Muscle layer of duodenum (tissue), 2 donors: Measurements from ENCODE around the gene ASRGL1.
A peak's percentile ranks its signal among the peaks of the same experiment; 100 is the strongest.
"Not testable (repeated sequence)": the region's sequence is repeated elsewhere in the genome, so short reads cannot be mapped to it uniquely, and the experiment has no call there.

Experiments
- H3K27ac ChIP-seq: one replicate; pipeline ENCODE4 v1.7.0; 2013; ENCODE audit warnings: mild to moderate bottlenecking, low read length
- H3K27me3 ChIP-seq: one replicate; pipeline ENCODE4 v1.7.0; 2013; ENCODE audit warnings: low read depth, mild to moderate bottlenecking, control low read depth, low read length
- H3K36me3 ChIP-seq, 2 donors: one replicate each; pipeline ENCODE4 v1.7.0; 2013; ENCODE audit warnings: low read length in 2 of 2, control low read depth in 1 of 2, mild to moderate bottlenecking in 1 of 2; ENCODE audit not compliant: insufficient read depth in 2 of 2, control insufficient read depth in 1 of 2
- H3K4me1 ChIP-seq, 2 donors: one replicate each; pipeline ENCODE4 v1.7.0; 2013; ENCODE audit warnings: low read length in 2 of 2, mild to moderate bottlenecking in 2 of 2, control low read depth in 1 of 2, moderate library complexity in 1 of 2; ENCODE audit not compliant: insufficient read depth in 2 of 2, control insufficient read depth in 1 of 2
- H3K4me3 ChIP-seq, 2 donors: one replicate each; pipeline ENCODE4 v1.7.0; 2013; ENCODE audit warnings: low read length in 2 of 2, low read depth in 1 of 2, mild to moderate bottlenecking in 1 of 2
- H3K9me3 ChIP-seq, 2 donors: one replicate each; pipeline ENCODE4 v1.7.0; 2013; ENCODE audit warnings: low read length in 2 of 2, control low read depth in 1 of 2, mild to moderate bottlenecking in 1 of 2; ENCODE audit not compliant: control insufficient read depth in 1 of 2
- donor health status: healthy.

Gene ASRGL1

DNA sequence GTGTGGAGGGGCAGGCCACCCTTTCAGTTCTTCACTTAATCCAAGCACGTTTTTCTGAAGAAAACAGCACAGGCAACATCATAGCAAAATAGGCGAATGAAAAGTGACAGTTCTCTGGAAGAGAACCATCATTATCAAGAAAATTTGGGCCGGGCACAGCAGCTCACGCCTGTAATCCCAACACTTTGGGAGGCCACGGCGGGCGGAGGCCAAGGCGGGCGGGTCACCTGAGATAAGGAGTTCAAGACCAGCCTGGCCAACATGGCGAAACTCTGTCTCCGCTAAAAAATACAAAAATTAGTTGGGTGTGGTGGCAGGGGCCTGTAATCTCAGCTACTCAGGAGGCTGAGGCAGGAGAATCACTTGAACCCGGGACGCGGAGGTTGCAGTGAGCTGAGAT lies 9.7 kb upstream of the ASRGL1 start:
- not testable (repeated sequence) for H3K27ac ChIP-seq, H3K4me1 ChIP-seq, H3K9me3 ChIP-seq, H3K4me3 ChIP-seq, H3K27me3 ChIP-seq, H3K36me3 ChIP-seq

DNA sequence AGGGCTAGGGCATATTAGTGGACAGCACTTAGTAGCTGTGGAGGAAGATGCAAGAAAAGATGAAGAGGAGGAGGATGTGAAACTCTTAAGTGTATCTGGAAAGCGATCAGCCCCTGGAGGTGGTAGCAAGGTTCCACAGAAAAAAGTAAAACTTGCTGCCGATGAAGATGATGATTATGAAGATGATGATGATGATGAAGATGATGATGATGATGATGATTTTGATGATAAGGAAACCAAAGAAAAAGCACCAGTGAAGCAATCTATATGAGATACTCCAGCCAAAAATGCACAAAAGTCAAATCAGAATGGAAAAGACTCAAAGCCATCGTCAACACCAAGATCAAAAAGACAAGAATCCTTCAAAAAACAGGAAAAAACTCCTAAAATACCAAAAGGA lies 6.0 kb upstream of the ASRGL1 start:
- H3K36me3 ChIP-seq, H3K27ac ChIP-seq, H3K4me3 ChIP-seq, H3K9me3 ChIP-seq, H3K27me3 ChIP-seq, H3K4me1 ChIP-seq: not testable (repeated sequence)

DNA sequence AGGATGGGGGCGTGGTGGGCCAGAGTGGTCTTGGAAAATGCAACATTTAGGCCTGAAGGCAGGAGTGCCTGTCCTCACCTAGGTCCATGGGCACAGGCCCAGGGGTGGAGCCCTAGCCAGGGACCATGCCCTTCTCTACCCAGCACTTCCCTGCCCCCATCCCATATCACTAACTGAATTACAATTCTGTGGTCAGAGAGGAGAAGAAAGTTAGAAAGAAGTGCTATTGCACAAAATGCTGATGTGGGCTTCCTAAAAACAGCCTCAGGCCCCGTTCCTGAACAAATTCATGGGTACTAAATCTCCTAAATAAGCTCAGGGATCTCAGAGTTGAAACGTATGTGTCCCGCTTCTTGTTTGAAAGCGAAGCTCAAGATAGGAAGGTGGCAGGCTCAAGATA lies 3.5 kb upstream of the ASRGL1 start:
- H3K27me3 ChIP-seq, result no peaks in the 10 kb centered on the region
- H3K9me3 ChIP-seq, result no peaks in the 10 kb centered on the region
- H3K36me3 ChIP-seq, result no peaks in the 10 kb centered on the region
- no peaks in the 10 kb centered on the region for H3K4me1 ChIP-seq
- no peak overlapping the region for H3K4me3 ChIP-seq
- no peak overlapping the region for H3K27ac ChIP-seq

DNA sequence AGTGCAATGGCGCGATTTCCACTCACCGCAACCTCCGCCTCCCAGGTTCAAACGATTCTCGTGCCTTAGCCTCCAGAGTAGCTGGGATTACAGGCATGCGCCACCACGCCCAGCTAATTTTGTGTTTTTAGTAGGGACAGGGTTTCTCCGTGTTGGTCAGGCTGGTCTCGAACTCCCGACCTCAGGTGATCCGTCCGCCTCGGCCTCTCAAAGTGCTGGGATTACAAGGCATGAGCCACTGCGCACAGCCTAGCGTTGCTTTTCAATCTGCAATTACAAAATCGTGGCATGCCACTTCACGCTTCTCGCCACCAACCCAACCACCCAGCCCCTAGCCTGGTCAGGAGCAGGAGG lies 322 bp upstream of the ASRGL1 start:
- H3K27ac ChIP-seq, H3K36me3 ChIP-seq, H3K4me1 ChIP-seq, H3K27me3 ChIP-seq, H3K9me3 ChIP-seq: not testable (repeated sequence)
- H3K4me3 ChIP-seq, result peak overlapping the region; percentile 65 to 73

DNA sequence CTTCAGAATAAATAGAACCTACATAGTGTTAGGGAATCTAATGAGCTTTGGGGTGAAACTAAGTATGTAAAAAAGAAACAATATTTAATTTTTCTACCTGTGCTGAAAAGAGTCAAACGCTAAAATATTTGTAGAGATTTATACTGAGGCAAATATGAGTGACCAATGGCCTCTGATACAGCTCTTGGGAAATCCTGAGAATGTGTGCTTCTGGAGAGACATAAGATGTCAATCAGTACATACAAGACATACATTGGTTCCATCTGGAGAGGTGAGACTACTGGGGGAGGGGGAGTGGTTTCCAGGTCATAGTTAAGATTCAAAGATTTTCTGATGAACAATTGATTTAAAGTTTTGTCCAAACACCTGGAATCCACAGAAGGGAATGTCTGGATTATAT lies 970 bp downstream of the ASRGL1 start:
- no peaks in the 10 kb centered on the region for H3K27me3 ChIP-seq
- no peaks in the 10 kb centered on the region for H3K9me3 ChIP-seq
- no peaks in the 10 kb centered on the region for H3K36me3 ChIP-seq
- no peak overlapping the region for H3K27ac ChIP-seq
- H3K4me1 ChIP-seq, result no peaks in the 10 kb centered on the region
- H3K4me3 ChIP-seq, result peak overlapping the region; percentile 65 to 73

DNA sequence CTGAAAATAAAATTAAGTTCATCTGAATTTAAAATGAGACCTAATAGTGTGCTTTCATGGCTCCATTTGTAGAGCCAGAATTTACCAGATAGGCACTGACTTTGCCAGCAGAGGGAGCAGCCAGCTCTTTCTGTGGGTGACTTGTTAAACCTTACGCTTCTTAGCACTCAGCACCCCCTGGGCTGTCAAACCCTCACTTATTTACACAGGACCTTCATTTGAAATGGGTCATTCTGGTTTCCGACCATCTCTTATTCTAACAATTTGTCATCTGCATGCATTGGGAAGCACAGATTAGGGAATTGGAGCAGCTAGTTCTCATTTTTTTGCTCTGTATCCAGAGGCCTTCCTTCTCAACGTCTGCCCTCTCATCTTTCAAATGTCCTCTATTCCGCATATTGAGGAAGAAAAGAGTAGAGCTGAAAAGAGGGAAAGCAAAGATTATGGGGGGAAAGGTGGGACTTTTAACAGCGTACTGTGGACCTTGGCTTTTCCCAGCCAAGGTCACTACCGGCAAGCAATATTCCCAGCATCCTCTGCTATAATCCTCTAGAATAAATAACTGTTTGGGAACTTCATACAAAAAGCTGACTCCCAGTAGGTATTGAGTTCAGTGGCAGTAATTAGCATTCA lies 3.1 kb downstream of the ASRGL1 start:
- no peak overlapping the region for H3K4me3 ChIP-seq
- H3K4me1 ChIP-seq, result no peaks in the 10 kb centered on the region
- no peak overlapping the region for H3K27ac ChIP-seq
- no peaks in the 10 kb centered on the region for H3K36me3 ChIP-seq
- H3K27me3 ChIP-seq, result no peaks in the 10 kb centered on the region
- no peaks in the 10 kb centered on the region for H3K9me3 ChIP-seq

DNA sequence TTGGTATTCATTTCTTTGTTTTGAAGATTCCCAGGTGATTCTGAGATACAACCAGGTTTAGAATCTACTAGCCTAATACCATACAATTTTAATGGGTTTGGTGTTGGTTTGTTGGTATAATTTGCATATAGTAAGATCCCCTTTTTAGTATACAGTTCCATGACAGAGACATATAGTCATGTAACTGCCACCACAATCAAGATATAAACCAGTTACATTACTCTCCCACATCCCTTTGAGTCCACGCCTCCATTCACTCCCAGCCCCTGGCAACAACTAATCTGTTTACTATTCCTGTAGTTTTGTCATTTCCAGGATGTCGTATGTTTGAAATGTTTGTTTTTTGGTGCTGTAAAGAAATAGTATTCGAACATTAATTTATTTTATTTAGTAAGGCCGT lies 4.3 kb downstream of the ASRGL1 start:
- Histone ChIP-seq H3K9me3 (no peaks in the 10 kb centered on the region), H3K4me1 (no peaks in the 10 kb centered on the region), H3K27me3 (no peaks in the 10 kb centered on the region), H3K36me3 (no peaks in the 10 kb centered on the region), H3K27ac (no peak overlapping the region), H3K4me3 (no peak overlapping the region)

DNA sequence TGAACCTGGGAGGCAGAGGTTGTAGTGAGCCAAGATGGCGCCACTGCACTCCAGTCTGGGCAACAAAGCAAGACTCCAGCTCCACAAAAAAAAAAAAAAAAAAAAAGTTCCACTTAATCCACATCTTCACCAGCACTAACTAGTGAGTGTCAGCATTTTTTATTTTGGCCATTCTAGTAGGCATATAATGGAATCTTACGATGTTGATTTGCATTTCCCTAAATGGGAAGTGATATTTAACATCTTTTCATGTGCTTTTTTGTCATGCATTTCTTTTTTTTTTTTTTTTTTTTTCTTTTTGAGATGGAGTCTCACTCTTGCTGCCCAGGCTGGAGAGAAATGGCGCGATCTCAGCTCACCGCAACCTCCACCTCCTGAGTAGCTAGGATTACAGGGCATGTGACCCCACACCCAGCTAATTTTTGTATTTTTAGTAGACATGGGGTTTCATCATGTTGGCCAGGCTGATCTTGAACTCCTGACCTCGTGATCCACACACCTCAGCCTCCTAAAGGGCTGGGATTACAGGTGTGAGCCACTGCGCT lies 6.5 kb downstream of the ASRGL1 start:
- H3K4me3 ChIP-seq, H3K36me3 ChIP-seq, H3K27ac ChIP-seq, H3K4me1 ChIP-seq, H3K9me3 ChIP-seq, H3K27me3 ChIP-seq: not testable (repeated sequence)

DNA sequence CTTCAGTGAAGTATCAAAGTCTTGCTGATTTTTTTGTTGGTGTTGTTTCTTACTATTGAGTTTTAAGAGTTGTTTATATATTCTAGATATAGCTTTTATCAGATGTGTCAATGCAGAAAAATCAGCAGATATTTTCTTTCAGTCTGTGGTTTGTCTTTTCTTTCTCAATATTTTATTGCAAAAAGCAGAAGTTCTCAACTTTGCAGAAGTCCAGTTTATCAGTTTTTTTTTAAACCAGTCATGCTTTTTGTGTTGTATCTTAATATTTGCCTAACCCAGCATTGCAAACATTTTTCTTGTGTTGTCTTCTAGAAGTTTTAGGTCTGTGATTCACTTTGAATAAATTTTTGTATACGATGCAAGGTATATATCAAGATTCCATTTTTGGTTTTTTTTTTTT lies 7.0 kb downstream of the ASRGL1 start:
- Histone ChIP-seq H3K36me3 (no peaks in the 10 kb centered on the region), H3K4me1 (no peaks in the 10 kb centered on the region), H3K9me3 (no peaks in the 10 kb centered on the region), H3K27ac (no peak overlapping the region), H3K4me3 (no peak overlapping the region), H3K27me3 (no peaks in the 10 kb centered on the region)

DNA sequence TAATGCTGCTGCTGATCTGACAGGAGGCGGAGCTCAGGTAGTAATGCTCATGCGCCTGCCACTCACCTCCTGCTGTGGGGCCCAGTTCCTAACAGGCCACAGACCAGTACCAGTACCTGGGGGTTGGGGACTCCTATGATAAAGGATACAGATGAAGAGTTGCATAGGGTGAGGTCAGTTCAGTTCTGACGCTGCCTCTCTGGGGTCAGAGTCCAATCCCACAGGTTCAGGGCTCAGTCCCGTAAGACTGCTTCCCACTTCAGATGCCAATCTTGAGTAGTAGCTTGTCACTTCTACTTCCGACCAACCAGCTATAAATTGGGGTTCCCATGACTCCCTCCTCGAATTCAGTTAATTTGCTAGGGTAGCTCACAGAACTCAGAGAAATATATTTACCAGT lies 8.6 kb downstream of the ASRGL1 start:
- H3K4me3 ChIP-seq, result no peak overlapping the region
- no peaks in the 10 kb centered on the region for H3K4me1 ChIP-seq
- H3K36me3 ChIP-seq, result no peaks in the 10 kb centered on the region
- no peaks in the 10 kb centered on the region for H3K27me3 ChIP-seq
- H3K9me3 ChIP-seq, result no peaks in the 10 kb centered on the region
- no peak overlapping the region for H3K27ac ChIP-seq

DNA sequence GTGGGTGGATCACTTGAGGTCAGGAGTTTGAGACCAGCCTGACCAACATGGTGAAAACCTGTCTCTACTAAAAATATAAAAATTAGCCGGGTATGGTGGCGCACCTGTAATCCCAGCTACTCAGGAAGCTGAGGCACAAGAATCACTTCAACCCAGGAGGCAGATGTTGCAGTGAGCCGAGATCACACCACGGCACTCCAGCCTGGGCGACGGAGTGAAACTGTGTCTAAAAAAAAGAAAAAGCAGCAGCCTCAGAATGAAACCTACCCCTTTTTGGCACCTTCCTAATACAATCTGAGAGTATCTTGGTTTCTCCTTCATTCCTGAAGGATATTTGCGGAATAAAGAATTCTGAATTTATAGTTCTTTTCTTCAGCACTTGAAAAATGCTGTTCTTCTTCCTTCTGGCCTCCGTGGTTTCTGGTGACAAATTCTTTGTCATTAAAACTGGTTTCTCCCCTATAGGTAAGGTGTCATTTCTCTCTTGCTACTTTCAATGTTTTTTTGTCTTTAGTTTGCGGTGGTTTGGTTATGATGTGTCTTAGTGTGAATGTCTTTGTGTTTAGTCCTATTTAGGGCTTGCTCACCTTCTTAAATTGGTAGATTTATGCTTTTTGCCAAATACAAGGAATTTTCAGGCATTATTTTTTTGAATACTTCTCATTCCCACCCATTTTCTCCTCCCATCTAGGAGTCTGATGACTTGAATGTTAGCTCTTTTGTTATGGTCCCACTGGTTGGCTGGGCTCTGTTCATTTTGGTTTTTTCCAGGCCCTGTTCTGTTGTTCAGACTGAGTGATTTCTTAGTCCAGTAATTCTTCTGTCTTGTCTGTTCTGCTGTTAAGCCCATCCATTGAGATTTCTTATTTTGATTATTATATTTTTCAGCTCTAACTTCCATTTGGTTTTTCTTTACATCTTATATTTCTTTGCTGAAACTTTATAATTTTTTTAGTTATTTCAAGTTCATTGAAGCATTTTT lies 15.4 kb downstream of the ASRGL1 start:
- Histone ChIP-seq H3K4me3 (no peak overlapping the region), H3K27ac (no peak overlapping the region)

More for the DNA sequence above, 15.4 kb downstream of the ASRGL1 start:
- H3K27me3 ChIP-seq, result no peaks in the 10 kb centered on the region
- H3K4me1 ChIP-seq, result no peaks in the 10 kb centered on the region
- no peaks in the 10 kb centered on the region for H3K9me3 ChIP-seq
- peaks cover 2% of the 10 kb centered on the region in 2 donors for H3K36me3 ChIP-seq
